ENCODE results near the gene CRKL.
A peak's percentile ranks its signal among the peaks of the same experiment; 100 is the strongest.

Gene CRKL

GRCh38 chr22:20997536-20998257, 80.5 kb downstream of the CRKL start:
- H3K4me1 ChIP-seq (ENCODE audit: control insufficient read depth in 2 of 2, insufficient read depth in 1 of 2, low read depth in 1 of 2, low read length in 2 of 2), result peaks cover 10 to 12% of the 10 kb centered on the region in 2 donors
- no peaks in the 10 kb centered on the region for H3K9me3 ChIP-seq (replicated peaks in 1 of 2; ENCODE audit: control insufficient read depth in 2 of 2, insufficient read depth in 1 of 2, low read depth in 1 of 2, low read length in 2 of 2)
- H3K9ac ChIP-seq (ENCODE audit: low read depth, low read length, poor library complexity), result no peak overlapping the region
- no peaks in the 10 kb centered on the region for H3K27me3 ChIP-seq (ENCODE audit: control insufficient read depth in 3 of 3, insufficient read depth in 3 of 3, low read depth in 1 of 3, low read length in 3 of 3)
- no peak overlapping the region for H4K8ac ChIP-seq (ENCODE audit: low read depth, low read length)
- no peak overlapping the region for H2BK12ac ChIP-seq (ENCODE audit: low read length)
- H3K23ac ChIP-seq (ENCODE audit: low read depth, low read length, poor library complexity), result peak overlapping the region; percentile 89
- WGBS, 2 donors (ENCODE audit: extremely low coverage in 2 of 2, insufficient read length in 2 of 2, insufficient replicate concordance in 1 of 2), result no CpG with 5 or more reads among the region's 13 CpGs
- no peak overlapping the region for H3K4me3 ChIP-seq (ENCODE audit: low read length in 2 of 2)
- no peak overlapping the region for H2AFZ ChIP-seq (ENCODE audit: low read length)
- H3K18ac ChIP-seq (ENCODE audit: low read length), result no peak overlapping the region
- no peak overlapping the region for H3K14ac ChIP-seq (ENCODE audit: low read length)
- H3K79me1 ChIP-seq (ENCODE audit: low read depth, low read length), result peaks cover 15% of the 10 kb centered on the region
- peak overlapping the region; percentile 22 for H4K91ac ChIP-seq (ENCODE audit: low read depth, low read length, poor library complexity)
- H3K36me3 ChIP-seq (replicated peaks in 1 of 2; ENCODE audit: control insufficient read depth in 2 of 2, insufficient read depth in 2 of 2, low read length in 2 of 2), result peaks cover 54 to 73% of the 10 kb centered on the region in 2 donors
- H2BK120ac ChIP-seq (ENCODE audit: low read depth, low read length), result no peak overlapping the region
- H3K4me2 ChIP-seq (ENCODE audit: insufficient read depth, low read length, poor library complexity, severe bottlenecking), result no peak overlapping the region
- H2BK5ac ChIP-seq (ENCODE audit: low read length), result no peak overlapping the region
- DNase-seq (ENCODE audit: low spot score), result no peak
- no peak overlapping the region for H2AK5ac ChIP-seq (ENCODE audit: low read depth, low read length)
- no peak overlapping the region for H2BK15ac ChIP-seq (ENCODE audit: low read length)
- H3K27ac ChIP-seq (replicated peaks; ENCODE audit: low read length), result no peak overlapping the region
- no peak overlapping the region for H3K4ac ChIP-seq (ENCODE audit: low read length)

GRCh38 chr22:20998411-20999336, 81.5 kb downstream of the CRKL start:
- no peak overlapping the region for H2BK15ac ChIP-seq (ENCODE audit: low read length)
- no peak overlapping the region for H4K8ac ChIP-seq (ENCODE audit: low read depth, low read length)
- peak overlapping the region in 1 of 2 donors; percentile 31 for H3K4me3 ChIP-seq (ENCODE audit: low read length in 2 of 2)
- no peak overlapping the region for H2BK12ac ChIP-seq (ENCODE audit: low read length)
- no peak overlapping the region for H2BK5ac ChIP-seq (ENCODE audit: low read length)
- H3K14ac ChIP-seq (ENCODE audit: low read length), result no peak overlapping the region
- H3K18ac ChIP-seq (ENCODE audit: low read length), result no peak overlapping the region
- peaks cover 15% of the 10 kb centered on the region for H3K79me1 ChIP-seq (ENCODE audit: low read depth, low read length)
- no peak overlapping the region for H3K23ac ChIP-seq (ENCODE audit: low read depth, low read length, poor library complexity)
- no peak overlapping the region for H3K4ac ChIP-seq (ENCODE audit: low read length)
- no peaks in the 10 kb centered on the region for H3K9me3 ChIP-seq (replicated peaks in 1 of 2; ENCODE audit: control insufficient read depth in 2 of 2, insufficient read depth in 1 of 2, low read depth in 1 of 2, low read length in 2 of 2)
- peaks cover 14 to 20% of the 10 kb centered on the region in 2 donors for H3K4me1 ChIP-seq (ENCODE audit: control insufficient read depth in 2 of 2, insufficient read depth in 1 of 2, low read depth in 1 of 2, low read length in 2 of 2)
- no peak overlapping the region for H2BK120ac ChIP-seq (ENCODE audit: low read depth, low read length)
- H3K27ac ChIP-seq (replicated peaks; ENCODE audit: low read length), result no peak overlapping the region
- no CpG with 5 or more reads among the region's 7 CpGs for WGBS, 2 donors (ENCODE audit: extremely low coverage in 2 of 2, insufficient read length in 2 of 2, insufficient replicate concordance in 1 of 2)
- H3K9ac ChIP-seq (ENCODE audit: low read depth, low read length, poor library complexity), result no peak overlapping the region
- no peak overlapping the region for H2AFZ ChIP-seq (ENCODE audit: low read length)
- peaks cover 47 to 64% of the 10 kb centered on the region in 2 donors for H3K36me3 ChIP-seq (replicated peaks in 1 of 2; ENCODE audit: control insufficient read depth in 2 of 2, insufficient read depth in 2 of 2, low read length in 2 of 2)
- H2AK5ac ChIP-seq (ENCODE audit: low read depth, low read length), result no peak overlapping the region
- no peaks in the 10 kb centered on the region for H3K27me3 ChIP-seq (ENCODE audit: control insufficient read depth in 3 of 3, insufficient read depth in 3 of 3, low read depth in 1 of 3, low read length in 3 of 3)
- H3K4me2 ChIP-seq (ENCODE audit: insufficient read depth, low read length, poor library complexity, severe bottlenecking), result no peak overlapping the region
- no peak for DNase-seq (ENCODE audit: low spot score)
- no peak overlapping the region for H4K91ac ChIP-seq (ENCODE audit: low read depth, low read length, poor library complexity)

GRCh38 chr22:20999350-21000206, 82.4 kb downstream of the CRKL start:
- no CpG with 5 or more reads among the region's 27 CpGs for WGBS, 2 donors (ENCODE audit: extremely low coverage in 2 of 2, insufficient read length in 2 of 2, insufficient replicate concordance in 1 of 2)
- Histone ChIP-seq H3K27ac (replicated peaks; ENCODE audit: low read length) (no peak overlapping the region), H3K4me3 (ENCODE audit: low read length in 2 of 2) (no peak overlapping the region)

More at GRCh38 chr22:20999350-21000206, 82.4 kb downstream of the CRKL start:
- H3K79me1 ChIP-seq (ENCODE audit: low read depth, low read length), result peaks cover 15% of the 10 kb centered on the region
- peak overlapping the region; percentile 21 for H3K14ac ChIP-seq (ENCODE audit: low read length)
- H3K9me3 ChIP-seq (replicated peaks in 1 of 2; ENCODE audit: control insufficient read depth in 2 of 2, insufficient read depth in 1 of 2, low read depth in 1 of 2, low read length in 2 of 2), result no peaks in the 10 kb centered on the region
- no peaks in the 10 kb centered on the region for H3K27me3 ChIP-seq (ENCODE audit: control insufficient read depth in 3 of 3, insufficient read depth in 3 of 3, low read depth in 1 of 3, low read length in 3 of 3)
- H3K36me3 ChIP-seq (replicated peaks in 1 of 2; ENCODE audit: control insufficient read depth in 2 of 2, insufficient read depth in 2 of 2, low read length in 2 of 2), result peaks cover 47 to 59% of the 10 kb centered on the region in 2 donors
- H2AFZ ChIP-seq (ENCODE audit: low read length), result no peak overlapping the region
- peak overlapping the region; percentile 83 for H3K9ac ChIP-seq (ENCODE audit: low read depth, low read length, poor library complexity)
- H2AK5ac ChIP-seq (ENCODE audit: low read depth, low read length), result no peak overlapping the region
- no peak for DNase-seq (ENCODE audit: low spot score)
- H2BK5ac ChIP-seq (ENCODE audit: low read length), result no peak overlapping the region
- H3K4ac ChIP-seq (ENCODE audit: low read length), result peak overlapping the region; percentile 76
- H4K8ac ChIP-seq (ENCODE audit: low read depth, low read length), result peak overlapping the region; percentile 1
- peak overlapping the region; percentile 38 for H3K18ac ChIP-seq (ENCODE audit: low read length)
- H2BK12ac ChIP-seq (ENCODE audit: low read length), result no peak overlapping the region
- H4K91ac ChIP-seq (ENCODE audit: low read depth, low read length, poor library complexity), result no peak overlapping the region
- H3K4me1 ChIP-seq (ENCODE audit: control insufficient read depth in 2 of 2, insufficient read depth in 1 of 2, low read depth in 1 of 2, low read length in 2 of 2), result peaks cover 15 to 21% of the 10 kb centered on the region in 2 donors
- peak overlapping the region; percentile 83 for H3K23ac ChIP-seq (ENCODE audit: low read depth, low read length, poor library complexity)
- H2BK15ac ChIP-seq (ENCODE audit: low read length), result peak overlapping the region; percentile 17
- H2BK120ac ChIP-seq (ENCODE audit: low read depth, low read length), result no peak overlapping the region
- no peak overlapping the region for H3K4me2 ChIP-seq (ENCODE audit: insufficient read depth, low read length, poor library complexity, severe bottlenecking)
